ENCODE data around the gene AFF2. TPM values are rescaled to one million over a fixed set of nuclear protein-coding genes. Genes with fewer than 3 reads are reported as not detected.

AFF2 gene
- total RNA-seq, 3 donors from 2014 or later = 0.29 to 0.63 TPM; not detected in 1

GRCh38 chrX:148865277-148866210 is 365.1 kb downstream of the AFF2 start:
- no peaks in the 10 kb centered on the region for H3K36me3 ChIP-seq (ENCODE audit: low read depth)
- H3K4me3 ChIP-seq = no peak overlapping the region
- H3K9me3 ChIP-seq = no peaks in the 10 kb centered on the region
- DNase-seq = no peak
- no peaks in the 10 kb centered on the region for H3K4me1 ChIP-seq (ENCODE audit: low read depth)
- no peak for ATAC-seq
- intact Hi-C loops (cut with DNase I, micrococcal nuclease) = no loop called here
- TF ChIP-seq, protein P1, sequence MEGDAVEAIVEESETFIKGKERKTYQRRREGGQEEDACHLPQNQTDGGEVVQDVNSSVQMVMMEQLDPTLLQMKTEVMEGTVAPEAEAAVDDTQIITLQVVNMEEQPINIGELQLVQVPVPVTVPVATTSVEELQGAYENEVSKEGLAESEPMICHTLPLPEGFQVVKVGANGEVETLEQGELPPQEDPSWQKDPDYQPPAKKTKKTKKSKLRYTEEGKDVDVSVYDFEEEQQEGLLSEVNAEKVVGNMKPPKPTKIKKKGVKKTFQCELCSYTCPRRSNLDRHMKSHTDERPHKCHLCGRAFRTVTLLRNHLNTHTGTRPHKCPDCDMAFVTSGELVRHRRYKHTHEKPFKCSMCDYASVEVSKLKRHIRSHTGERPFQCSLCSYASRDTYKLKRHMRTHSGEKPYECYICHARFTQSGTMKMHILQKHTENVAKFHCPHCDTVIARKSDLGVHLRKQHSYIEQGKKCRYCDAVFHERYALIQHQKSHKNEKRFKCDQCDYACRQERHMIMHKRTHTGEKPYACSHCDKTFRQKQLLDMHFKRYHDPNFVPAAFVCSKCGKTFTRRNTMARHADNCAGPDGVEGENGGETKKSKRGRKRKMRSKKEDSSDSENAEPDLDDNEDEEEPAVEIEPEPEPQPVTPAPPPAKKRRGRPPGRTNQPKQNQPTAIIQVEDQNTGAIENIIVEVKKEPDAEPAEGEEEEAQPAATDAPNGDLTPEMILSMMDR (IDR thresholded peaks at IDR 0.05) = no peak

GRCh38 chrX:148867596-148867995 is 367.2 kb downstream of the AFF2 start:
- H3K9me3 ChIP-seq = no peaks in the 10 kb centered on the region
- ATAC-seq (no peak), DNase-seq (no peak)
- H3K4me1 ChIP-seq (ENCODE audit: low read depth) = no peaks in the 10 kb centered on the region
- H3K4me3 ChIP-seq = no peak overlapping the region
- intact Hi-C loops (cut with DNase I, micrococcal nuclease) = no loop called here
- no peaks in the 10 kb centered on the region for H3K36me3 ChIP-seq (ENCODE audit: low read depth)
- TF ChIP-seq, protein P1 (IDR thresholded peaks at IDR 0.05) = no peak

DNA sequence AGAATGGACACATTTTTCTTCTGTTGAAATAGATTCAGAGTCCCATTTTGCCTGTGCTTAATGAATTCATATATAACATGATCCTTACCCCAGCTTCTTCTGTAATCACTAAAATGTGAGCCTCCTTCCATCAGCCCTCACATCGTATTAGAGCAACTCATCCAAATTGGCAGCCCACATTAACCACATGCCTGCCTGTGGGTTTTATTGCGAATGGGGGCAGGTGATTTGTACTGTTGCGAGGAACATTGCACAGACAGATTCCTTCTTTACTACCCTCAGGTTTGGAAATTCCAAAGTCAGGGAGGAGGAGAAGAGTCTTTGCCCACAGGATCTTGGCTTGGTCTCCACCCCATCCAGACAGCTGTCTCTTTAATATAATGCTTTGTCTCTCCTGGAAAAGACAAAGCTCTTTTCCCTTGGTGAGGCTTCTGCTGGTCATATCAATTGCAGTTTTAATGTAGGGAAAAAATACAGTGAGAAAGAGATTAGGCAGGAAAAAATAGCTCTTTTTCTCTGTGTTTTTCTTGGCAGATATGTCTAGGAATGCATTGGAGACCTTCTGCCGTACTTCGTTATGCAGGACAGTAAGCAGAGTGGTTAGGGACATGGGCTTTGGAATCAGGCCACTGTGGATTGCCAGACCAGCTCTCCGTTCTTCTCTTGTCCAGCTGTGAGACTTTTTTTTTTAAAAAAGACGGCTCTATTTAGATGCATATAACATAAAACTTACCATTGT is 371.2 kb downstream of the AFF2 start:
- Histone ChIP-seq H3K9me3 (no peaks in the 10 kb centered on the region), H3K36me3 (ENCODE audit: low read depth) (no peaks in the 10 kb centered on the region), H3K4me3 (no peak overlapping the region), H3K4me1 (ENCODE audit: low read depth) (no peaks in the 10 kb centered on the region)
- ATAC-seq (no peak), DNase-seq (no peak)
- TF ChIP-seq, protein P1 (IDR thresholded peaks at IDR 0.05) = no peak
- intact Hi-C loops (cut with DNase I, micrococcal nuclease) = no loop called here

- no peak overlapping the region for H3K4me3 ChIP-seq
- ATAC-seq (no peak), DNase-seq (no peak)
- H3K36me3 ChIP-seq (ENCODE audit: low read depth) = no peaks in the 10 kb centered on the region
- H3K4me1 ChIP-seq (ENCODE audit: low read depth) = no peaks in the 10 kb centered on the region
- no peaks in the 10 kb centered on the region for H3K9me3 ChIP-seq
- TF ChIP-seq, protein P1 (IDR thresholded peaks at IDR 0.05) = no peak
- intact Hi-C loops (cut with DNase I, micrococcal nuclease) = no loop called here
Measured at GRCh38 chrX:148872161-148872535, 371.7 kb downstream of the AFF2 start.

- no peak overlapping the region for H3K4me3 ChIP-seq
- H3K4me1 ChIP-seq (ENCODE audit: low read depth) = no peaks in the 10 kb centered on the region
- H3K36me3 ChIP-seq (ENCODE audit: low read depth) = no peaks in the 10 kb centered on the region
- intact Hi-C loops (cut with DNase I, micrococcal nuclease) = no loop called here
- no peaks in the 10 kb centered on the region for H3K9me3 ChIP-seq
- ATAC-seq (no peak), DNase-seq (no peak)
- TF ChIP-seq, protein P1 (IDR thresholded peaks at IDR 0.05) = no peak
Measured at GRCh38 chrX:148872881-148873280, 372.5 kb downstream of the AFF2 start.
